ENCODE data around the gene MSRB2.

Gene MSRB2

DNA sequence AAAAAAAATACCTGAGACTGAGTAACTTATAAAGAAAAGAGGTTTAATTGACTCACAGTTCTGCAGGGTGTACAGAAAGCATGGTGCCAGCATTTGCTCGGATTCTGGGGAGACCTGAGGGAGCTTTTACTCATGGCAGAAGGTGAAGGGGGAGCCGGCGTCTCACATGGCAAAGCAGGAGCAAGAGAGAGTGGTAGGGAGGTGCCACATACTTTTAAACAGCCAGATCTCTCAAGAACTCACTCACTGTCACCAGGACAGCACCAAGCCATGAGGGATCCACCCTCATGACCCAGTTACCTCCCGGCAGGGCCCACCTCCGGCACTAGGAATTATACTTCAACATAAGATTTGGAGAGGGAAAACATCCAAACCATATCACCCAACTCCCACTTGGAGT is 25.8 kb downstream of the MSRB2 start:
- peaks cover 8% of the 10 kb centered on the region for H3K9me3 Mint-ChIP-seq
- no peaks in the 10 kb centered on the region for H3K27me3 Mint-ChIP-seq
- peaks cover 20% of the 10 kb centered on the region for H3K36me3 Mint-ChIP-seq
- H3K4me1 Mint-ChIP-seq = no peaks in the 10 kb centered on the region
- H3K4me3 Mint-ChIP-seq = no peak overlapping the region
- H3K27ac Mint-ChIP-seq = no peak overlapping the region

DNA sequence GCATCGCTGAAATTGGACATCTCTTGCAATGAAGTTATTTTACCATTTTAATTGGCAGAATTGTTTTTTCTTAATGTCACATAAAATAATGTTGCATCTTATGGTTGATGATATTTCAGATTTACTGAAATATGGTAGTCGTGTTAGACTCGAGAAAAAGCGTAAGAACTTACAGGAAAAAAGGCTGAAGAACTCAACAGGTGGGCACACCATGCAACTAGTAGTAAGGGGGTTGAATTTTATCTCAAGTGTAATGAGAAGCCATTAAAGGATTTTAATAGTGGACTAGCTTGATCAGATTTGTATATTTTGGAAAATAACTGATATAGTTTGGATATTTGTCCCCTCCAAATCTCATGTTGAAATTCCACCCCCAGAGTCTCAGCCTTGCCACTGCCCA is 41.1 kb downstream of the MSRB2 start:
- Mint-ChIP-seq H3K4me3 (no peak overlapping the region), H3K27me3 (peaks cover 2% of the 10 kb centered on the region)

DNA sequence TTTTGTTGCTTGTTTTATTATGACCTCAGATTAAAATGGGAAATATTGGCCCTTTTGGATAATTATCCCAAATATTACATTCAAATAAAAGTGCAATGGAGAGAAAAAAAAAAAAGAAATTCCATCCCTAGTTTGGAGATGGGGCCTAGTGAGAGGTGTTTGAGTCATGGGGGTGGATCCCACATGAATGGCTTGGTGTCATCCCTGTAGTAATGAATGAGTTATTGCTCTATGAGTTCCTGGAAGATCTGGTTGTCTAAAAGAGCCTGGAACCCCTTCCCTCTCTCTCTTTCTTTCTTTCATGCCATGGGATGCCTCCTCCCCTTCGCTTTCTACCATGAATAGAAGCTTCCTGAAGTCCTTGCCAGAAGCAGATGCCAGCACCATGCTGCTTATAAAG is 44.3 kb downstream of the MSRB2 start:
- Mint-ChIP-seq H3K4me1 (no peaks in the 10 kb centered on the region), H3K27me3 (peaks cover 2% of the 10 kb centered on the region), H3K36me3 (peaks cover 2% of the 10 kb centered on the region), H3K4me3 (no peak overlapping the region), H3K27ac (no peak overlapping the region), H3K9me3 (peaks cover under 1% of the 10 kb centered on the region)

More for the DNA sequence above, 41.1 kb downstream of the MSRB2 start:
- Mint-ChIP-seq H3K4me1 (no peaks in the 10 kb centered on the region), H3K9me3 (peaks cover 8% of the 10 kb centered on the region), H3K36me3 (peaks cover 2% of the 10 kb centered on the region), H3K27ac (no peak overlapping the region)

GRCh38 chr10:23141995-23142394 is 46.6 kb downstream of the MSRB2 start:
- Mint-ChIP-seq H3K9me3 (no peaks in the 10 kb centered on the region), H3K4me1 (no peaks in the 10 kb centered on the region), H3K27ac (no peak overlapping the region), H3K4me3 (no peak overlapping the region), H3K27me3 (peaks cover 2% of the 10 kb centered on the region), H3K36me3 (peaks cover 2% of the 10 kb centered on the region)

DNA sequence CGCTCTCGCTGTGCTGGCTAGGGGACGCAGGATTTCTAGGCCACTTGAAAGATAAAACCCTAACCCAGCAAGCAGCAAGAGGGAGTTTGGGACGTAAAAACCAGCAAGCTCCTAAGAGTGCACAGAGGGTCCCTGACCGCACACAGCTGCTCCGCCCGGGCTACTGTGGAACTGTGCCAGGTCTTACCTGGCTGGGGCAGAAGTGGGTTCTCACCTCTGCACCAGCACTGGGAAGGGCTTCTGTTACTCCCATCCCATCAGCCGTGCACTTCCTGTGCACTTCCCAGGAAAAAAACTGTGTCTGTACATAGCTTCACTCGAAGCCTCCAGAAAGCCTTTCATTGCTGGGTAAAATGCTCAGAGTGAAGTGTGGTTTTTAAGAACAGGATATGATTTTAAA is 50.9 kb downstream of the MSRB2 start:
- Mint-ChIP-seq H3K36me3 (no peaks in the 10 kb centered on the region), H3K27me3 (peaks cover under 1% of the 10 kb centered on the region), H3K9me3 (no peaks in the 10 kb centered on the region), H3K4me3 (no peak overlapping the region), H3K27ac (no peak overlapping the region), H3K4me1 (no peaks in the 10 kb centered on the region)

GRCh38 chr10:23147035-23147434 is 51.7 kb downstream of the MSRB2 start:
- Mint-ChIP-seq H3K27ac (no peak overlapping the region), H3K4me3 (no peak overlapping the region), H3K36me3 (no peaks in the 10 kb centered on the region), H3K4me1 (no peaks in the 10 kb centered on the region), H3K27me3 (peaks cover 3% of the 10 kb centered on the region), H3K9me3 (no peaks in the 10 kb centered on the region)

GRCh38 chr10:23148214-23148613 is 52.8 kb downstream of the MSRB2 start:
- Mint-ChIP-seq H3K4me3 (no peak overlapping the region), H3K27me3 (peaks cover 3% of the 10 kb centered on the region), H3K36me3 (no peaks in the 10 kb centered on the region), H3K4me1 (no peaks in the 10 kb centered on the region), H3K27ac (no peak overlapping the region), H3K9me3 (no peaks in the 10 kb centered on the region)

DNA sequence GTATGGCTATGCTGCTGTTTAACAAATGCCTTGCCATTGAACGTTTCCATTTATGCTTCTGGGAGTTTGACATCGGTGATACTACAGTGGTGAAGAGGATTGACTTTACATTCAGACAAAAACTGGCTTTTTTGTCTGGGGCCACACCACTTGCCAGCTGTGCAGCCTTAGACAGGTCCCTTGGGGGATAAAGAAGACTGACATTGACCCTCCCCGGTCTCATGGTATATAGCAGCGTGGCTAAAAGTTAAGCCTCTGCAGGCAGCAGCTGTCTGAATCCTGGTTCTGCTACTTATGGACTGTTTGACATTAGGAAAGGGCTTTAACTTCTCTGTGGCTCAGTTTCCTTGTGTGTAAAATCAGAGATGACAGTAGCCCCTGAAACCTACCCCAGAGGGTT is 54.7 kb downstream of the MSRB2 start:
- Mint-ChIP-seq H3K27ac (no peak overlapping the region), H3K4me1 (no peaks in the 10 kb centered on the region), H3K36me3 (no peaks in the 10 kb centered on the region), H3K4me3 (no peak overlapping the region), H3K9me3 (no peaks in the 10 kb centered on the region), H3K27me3 (peaks cover 3% of the 10 kb centered on the region)

- H3K27me3 Mint-ChIP-seq = peaks cover 3% of the 10 kb centered on the region
- H3K27ac Mint-ChIP-seq = no peak overlapping the region
- H3K4me1 Mint-ChIP-seq = no peaks in the 10 kb centered on the region
- H3K9me3 Mint-ChIP-seq = no peaks in the 10 kb centered on the region
- H3K36me3 Mint-ChIP-seq = no peaks in the 10 kb centered on the region
- no peak overlapping the region for H3K4me3 Mint-ChIP-seq
These were observed 55.2 kb downstream of the MSRB2 start for GRCh38 chr10:23150610-23151009.

GRCh38 chr10:23151071-23151470 is 55.7 kb downstream of the MSRB2 start:
- Mint-ChIP-seq H3K4me3 (no peak overlapping the region), H3K9me3 (no peaks in the 10 kb centered on the region), H3K27ac (no peak overlapping the region), H3K4me1 (no peaks in the 10 kb centered on the region), H3K27me3 (peaks cover 7% of the 10 kb centered on the region), H3K36me3 (no peaks in the 10 kb centered on the region)

DNA sequence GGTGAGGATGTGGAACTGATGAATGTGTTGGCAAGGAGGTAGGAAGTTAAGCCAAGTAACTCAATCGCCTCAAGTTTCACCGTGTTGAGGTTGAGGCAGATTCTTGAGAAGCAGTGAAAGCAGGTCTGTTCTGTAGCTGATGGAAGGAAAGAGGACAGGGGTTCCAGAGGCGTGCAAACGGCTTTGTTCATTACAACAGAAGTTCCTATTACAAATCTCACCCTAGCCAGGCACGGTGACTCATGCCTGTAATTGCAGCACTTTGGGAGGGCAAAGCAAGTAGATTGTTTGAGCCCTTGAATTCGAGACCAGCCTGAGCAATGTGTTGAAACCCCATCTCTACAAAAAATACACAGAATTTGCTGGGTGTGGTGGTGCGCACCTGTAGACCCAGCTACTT is 59.8 kb downstream of the MSRB2 start:
- Mint-ChIP-seq H3K27ac (no peak overlapping the region), H3K9me3 (no peaks in the 10 kb centered on the region), H3K36me3 (no peaks in the 10 kb centered on the region), H3K27me3 (peaks cover 23% of the 10 kb centered on the region), H3K4me1 (no peaks in the 10 kb centered on the region), H3K4me3 (no peak overlapping the region)

GRCh38 chr10:23156447-23157150 is 61.2 kb downstream of the MSRB2 start:
- H3K27me3 Mint-ChIP-seq = peaks cover 21% of the 10 kb centered on the region
- peak overlapping the region; percentile 48 for H3K27ac Mint-ChIP-seq
- no peaks in the 10 kb centered on the region for H3K9me3 Mint-ChIP-seq
- H3K36me3 Mint-ChIP-seq = no peaks in the 10 kb centered on the region
- no peaks in the 10 kb centered on the region for H3K4me1 Mint-ChIP-seq
- H3K4me3 Mint-ChIP-seq = no peak overlapping the region

DNA sequence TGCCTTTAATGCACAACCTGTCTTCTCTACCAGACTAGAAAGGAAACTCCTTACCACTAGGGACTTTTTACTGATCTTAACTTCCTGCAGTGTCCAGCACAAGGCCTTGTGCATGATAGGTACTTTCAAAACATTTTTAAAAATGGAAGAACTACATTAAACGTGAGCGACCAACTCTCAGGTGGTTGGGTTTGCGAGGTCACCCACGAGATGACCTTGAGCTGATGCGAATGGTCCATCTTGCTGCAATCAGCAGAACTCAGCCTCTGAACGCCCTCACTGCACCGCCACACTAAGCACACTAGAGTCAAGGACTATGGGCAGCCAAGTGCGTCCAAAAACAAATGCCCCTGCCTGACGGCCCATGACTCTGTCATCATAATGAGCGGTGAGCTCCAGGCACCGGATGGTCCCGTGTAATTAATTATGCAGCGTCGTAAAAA is 61.9 kb downstream of the MSRB2 start:
- Mint-ChIP-seq H3K9me3 (no peaks in the 10 kb centered on the region), H3K27ac (no peak overlapping the region), H3K27me3 (peaks cover 21% of the 10 kb centered on the region), H3K4me1 (no peaks in the 10 kb centered on the region), H3K4me3 (no peak overlapping the region), H3K36me3 (no peaks in the 10 kb centered on the region)

- peaks cover 21% of the 10 kb centered on the region for H3K27me3 Mint-ChIP-seq
- H3K4me1 Mint-ChIP-seq = no peaks in the 10 kb centered on the region
- H3K9me3 Mint-ChIP-seq = no peaks in the 10 kb centered on the region
- no peak overlapping the region for H3K4me3 Mint-ChIP-seq
- no peaks in the 10 kb centered on the region for H3K36me3 Mint-ChIP-seq
- H3K27ac Mint-ChIP-seq = no peak overlapping the region
These were observed 62.5 kb downstream of the MSRB2 start for GRCh38 chr10:23157691-23158369.

DNA sequence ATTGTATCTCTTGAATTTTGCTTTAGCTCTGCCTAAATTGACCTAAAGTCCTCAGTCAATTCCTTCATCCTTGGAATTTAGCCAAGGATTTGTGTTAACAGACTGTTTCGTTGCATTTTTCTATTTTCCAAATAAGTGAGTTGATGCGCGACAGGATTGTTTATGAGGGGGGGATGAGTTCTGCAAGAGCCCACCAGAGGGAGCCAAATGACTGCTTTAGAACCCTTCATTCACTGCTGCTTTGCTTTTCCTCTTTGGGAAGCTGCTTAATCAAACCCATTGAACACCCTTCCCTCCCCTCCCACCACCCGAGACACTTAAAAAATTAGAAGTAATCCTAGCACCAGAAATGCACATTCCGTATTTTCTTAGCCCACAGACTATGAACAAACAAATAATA is 63.0 kb downstream of the MSRB2 start:
- Mint-ChIP-seq H3K36me3 (no peaks in the 10 kb centered on the region), H3K4me3 (no peak overlapping the region), H3K27me3 (peaks cover 21% of the 10 kb centered on the region), H3K9me3 (no peaks in the 10 kb centered on the region), H3K27ac (no peak overlapping the region), H3K4me1 (no peaks in the 10 kb centered on the region)

DNA sequence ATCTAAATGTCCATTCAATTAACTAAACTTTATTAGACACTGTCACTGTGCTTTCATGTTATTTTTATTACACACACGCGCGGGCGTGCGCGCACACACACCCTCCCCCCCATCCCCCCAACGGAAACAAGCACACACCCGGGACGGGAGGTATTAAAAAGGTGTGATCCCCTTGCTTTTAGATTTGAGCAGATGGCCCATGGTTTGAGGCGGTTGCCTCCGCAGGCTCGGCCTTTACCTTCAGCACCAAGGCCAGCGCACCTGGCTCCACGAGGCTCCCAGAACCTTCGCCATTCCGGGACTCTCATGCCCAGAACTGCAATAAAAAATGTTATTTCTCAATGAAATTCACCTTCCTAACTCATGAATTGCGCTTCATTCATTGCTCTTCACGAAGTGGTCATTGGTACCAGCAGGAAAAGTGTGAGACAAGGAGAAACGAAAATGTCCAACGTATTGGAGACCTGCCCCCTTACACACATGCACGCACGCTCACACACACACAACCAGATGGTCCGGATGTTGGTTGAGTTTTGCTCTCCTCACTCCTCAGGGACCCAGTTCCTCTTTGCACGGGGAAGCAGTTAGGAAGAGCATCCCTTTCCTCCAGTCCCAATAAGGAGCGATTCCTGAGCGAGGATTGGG is 76.0 kb downstream of the MSRB2 start:
- Mint-ChIP-seq H3K4me1 (peaks cover 12% of the 10 kb centered on the region), H3K27me3 (peaks cover 47% of the 10 kb centered on the region), H3K27ac (no peak overlapping the region), H3K4me3 (no peak overlapping the region), H3K9me3 (no peaks in the 10 kb centered on the region), H3K36me3 (peaks cover 2% of the 10 kb centered on the region)
